ENCODE data around the gene FIBP.

GRCh38 chr11:65843811-65844210, 44.5 kb downstream of the FIBP start:
- TF ChIP-seq EGR1 (IDR thresholded peaks at IDR 0.05): no peak
- no peak for TF ChIP-seq YY1 (IDR thresholded peaks at IDR 0.05; ENCODE audit: low read depth)
- no peak for TF ChIP-seq RAD21 (IDR thresholded peaks at IDR 0.05; ENCODE audit: low read depth)
- TF ChIP-seq TAF1 (IDR thresholded peaks at IDR 0.05; ENCODE audit: low read depth): no peak
- TF ChIP-seq FOXM1 (IDR thresholded peaks at IDR 0.05; ENCODE audit: borderline replicate concordance, low read depth): no peak
- TF ChIP-seq, protein P1, sequence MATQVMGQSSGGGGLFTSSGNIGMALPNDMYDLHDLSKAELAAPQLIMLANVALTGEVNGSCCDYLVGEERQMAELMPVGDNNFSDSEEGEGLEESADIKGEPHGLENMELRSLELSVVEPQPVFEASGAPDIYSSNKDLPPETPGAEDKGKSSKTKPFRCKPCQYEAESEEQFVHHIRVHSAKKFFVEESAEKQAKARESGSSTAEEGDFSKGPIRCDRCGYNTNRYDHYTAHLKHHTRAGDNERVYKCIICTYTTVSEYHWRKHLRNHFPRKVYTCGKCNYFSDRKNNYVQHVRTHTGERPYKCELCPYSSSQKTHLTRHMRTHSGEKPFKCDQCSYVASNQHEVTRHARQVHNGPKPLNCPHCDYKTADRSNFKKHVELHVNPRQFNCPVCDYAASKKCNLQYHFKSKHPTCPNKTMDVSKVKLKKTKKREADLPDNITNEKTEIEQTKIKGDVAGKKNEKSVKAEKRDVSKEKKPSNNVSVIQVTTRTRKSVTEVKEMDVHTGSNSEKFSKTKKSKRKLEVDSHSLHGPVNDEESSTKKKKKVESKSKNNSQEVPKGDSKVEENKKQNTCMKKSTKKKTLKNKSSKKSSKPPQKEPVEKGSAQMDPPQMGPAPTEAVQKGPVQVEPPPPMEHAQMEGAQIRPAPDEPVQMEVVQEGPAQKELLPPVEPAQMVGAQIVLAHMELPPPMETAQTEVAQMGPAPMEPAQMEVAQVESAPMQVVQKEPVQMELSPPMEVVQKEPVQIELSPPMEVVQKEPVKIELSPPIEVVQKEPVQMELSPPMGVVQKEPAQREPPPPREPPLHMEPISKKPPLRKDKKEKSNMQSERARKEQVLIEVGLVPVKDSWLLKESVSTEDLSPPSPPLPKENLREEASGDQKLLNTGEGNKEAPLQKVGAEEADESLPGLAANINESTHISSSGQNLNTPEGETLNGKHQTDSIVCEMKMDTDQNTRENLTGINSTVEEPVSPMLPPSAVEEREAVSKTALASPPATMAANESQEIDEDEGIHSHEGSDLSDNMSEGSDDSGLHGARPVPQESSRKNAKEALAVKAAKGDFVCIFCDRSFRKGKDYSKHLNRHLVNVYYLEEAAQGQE (IDR thresholded peaks at IDR 0.05; ENCODE audit: low read depth): no peak
- no peak for TF ChIP-seq TEAD4 (IDR thresholded peaks at IDR 0.05)
- TF ChIP-seq USF1 (IDR thresholded peaks at IDR 0.05): no peak
- TF ChIP-seq, protein P2, sequence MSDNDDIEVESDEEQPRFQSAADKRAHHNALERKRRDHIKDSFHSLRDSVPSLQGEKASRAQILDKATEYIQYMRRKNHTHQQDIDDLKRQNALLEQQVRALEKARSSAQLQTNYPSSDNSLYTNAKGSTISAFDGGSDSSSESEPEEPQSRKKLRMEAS (IDR thresholded peaks at IDR 0.05): no peak
- no peak for TF ChIP-seq EP300 (IDR thresholded peaks at IDR 0.05; ENCODE audit: borderline replicate concordance)
